Neural cell (in vitro differentiated cells): Measurements from ENCODE around the gene ADIPOR2.

Source experiments
- EZH2 ChIP-seq: fragments of 200-600, 300-800 bp; shearing (Covaris generic), sonication (generic); IDR thresholded peaks from 2 replicates; pipeline ENCODE4 v1.6.1; 2014; ENCODE audit warnings: antibody characterized with exemption, low read length, borderline replicate concordance, mild to moderate bottlenecking; ENCODE audit not compliant: insufficient read depth, poor library complexity, severe bottlenecking
- POLR2AphosphoS5 ChIP-seq: IDR thresholded peaks from 2 replicates; pipeline ENCODE4 v1.6.1; 2012

DNA sequence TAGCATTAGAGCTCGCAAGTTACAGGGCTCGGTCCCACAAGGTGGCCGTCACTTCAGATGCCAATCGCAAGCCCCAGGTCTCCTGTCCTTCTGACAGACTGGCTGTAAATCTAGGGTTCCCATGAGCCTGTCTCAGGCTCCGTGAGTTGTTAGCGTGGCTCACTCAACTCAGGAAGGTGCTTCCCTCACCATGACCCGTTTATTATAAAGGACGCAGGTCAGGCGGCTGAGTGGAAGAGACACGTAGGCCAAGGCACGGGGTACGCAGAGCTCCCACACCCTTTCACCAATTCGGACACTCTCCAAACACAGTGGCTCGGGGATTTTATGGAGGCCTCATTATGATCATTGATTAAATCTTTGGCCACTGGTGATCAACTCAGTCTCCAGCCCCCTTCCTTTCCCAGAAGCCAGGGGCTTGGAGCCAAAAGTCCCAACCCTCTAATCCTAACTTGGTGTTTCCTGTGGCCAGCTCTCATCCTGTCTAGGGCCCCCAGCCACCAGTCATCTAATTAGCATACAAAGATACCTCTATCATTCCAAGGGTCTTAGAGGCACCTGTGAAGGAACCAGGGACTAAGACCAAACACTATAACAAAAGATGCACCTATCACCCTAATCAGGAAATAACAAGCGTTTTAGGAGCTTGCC lies 103.7 kb downstream of the ADIPOR2 start:
- TF ChIP-seq EZH2 (no peak), POLR2AphosphoS5 (no peak)
